Testis (tissue), 2 donors: ENCODE data around the gene TMEM150C.

Experiments
- POLR2A ChIP-seq: fragments of 450-650 bp; IDR thresholded peaks from one replicate; pipeline ENCODE4 v1.6.1; 2017; ENCODE audit warnings: antibody characterized with exemption, mild to moderate bottlenecking, moderate library complexity
- TF ChIP-seq, protein P1 (sequence below), 3 experiments: fragments of 450-650 bp in 2 of 3; fragments of 200-600 bp in 1 of 3; sonication (generic) in 1 of 3; IDR thresholded peaks; one replicate each; pipeline ENCODE4 v1.5.1; 2016 to 2019; ENCODE audit warnings: antibody characterized with exemption in 3 of 3, mild to moderate bottlenecking in 2 of 3, moderate library complexity in 1 of 3

- TF ChIP-seq POLR2A, result no peak
- TF ChIP-seq, protein P1, sequence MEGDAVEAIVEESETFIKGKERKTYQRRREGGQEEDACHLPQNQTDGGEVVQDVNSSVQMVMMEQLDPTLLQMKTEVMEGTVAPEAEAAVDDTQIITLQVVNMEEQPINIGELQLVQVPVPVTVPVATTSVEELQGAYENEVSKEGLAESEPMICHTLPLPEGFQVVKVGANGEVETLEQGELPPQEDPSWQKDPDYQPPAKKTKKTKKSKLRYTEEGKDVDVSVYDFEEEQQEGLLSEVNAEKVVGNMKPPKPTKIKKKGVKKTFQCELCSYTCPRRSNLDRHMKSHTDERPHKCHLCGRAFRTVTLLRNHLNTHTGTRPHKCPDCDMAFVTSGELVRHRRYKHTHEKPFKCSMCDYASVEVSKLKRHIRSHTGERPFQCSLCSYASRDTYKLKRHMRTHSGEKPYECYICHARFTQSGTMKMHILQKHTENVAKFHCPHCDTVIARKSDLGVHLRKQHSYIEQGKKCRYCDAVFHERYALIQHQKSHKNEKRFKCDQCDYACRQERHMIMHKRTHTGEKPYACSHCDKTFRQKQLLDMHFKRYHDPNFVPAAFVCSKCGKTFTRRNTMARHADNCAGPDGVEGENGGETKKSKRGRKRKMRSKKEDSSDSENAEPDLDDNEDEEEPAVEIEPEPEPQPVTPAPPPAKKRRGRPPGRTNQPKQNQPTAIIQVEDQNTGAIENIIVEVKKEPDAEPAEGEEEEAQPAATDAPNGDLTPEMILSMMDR (IDR thresholded peaks at IDR 0.05), result no peak
These were observed 15.7 kb upstream of the TMEM150C start for GRCh38 chr4:82577451-82577850.
